HG03095 (cell line): ENCODE results near the gene BTN2A1.

Experiments
- ATAC-seq: cut with Tn5 transposase; IDR thresholded peaks from one replicate; pipeline ENCODE4 v1.9.1; 2021; ENCODE audit warnings: moderate library complexity; ENCODE audit not compliant: unreplicated experiment

The BTN2A1 gene

DNA sequence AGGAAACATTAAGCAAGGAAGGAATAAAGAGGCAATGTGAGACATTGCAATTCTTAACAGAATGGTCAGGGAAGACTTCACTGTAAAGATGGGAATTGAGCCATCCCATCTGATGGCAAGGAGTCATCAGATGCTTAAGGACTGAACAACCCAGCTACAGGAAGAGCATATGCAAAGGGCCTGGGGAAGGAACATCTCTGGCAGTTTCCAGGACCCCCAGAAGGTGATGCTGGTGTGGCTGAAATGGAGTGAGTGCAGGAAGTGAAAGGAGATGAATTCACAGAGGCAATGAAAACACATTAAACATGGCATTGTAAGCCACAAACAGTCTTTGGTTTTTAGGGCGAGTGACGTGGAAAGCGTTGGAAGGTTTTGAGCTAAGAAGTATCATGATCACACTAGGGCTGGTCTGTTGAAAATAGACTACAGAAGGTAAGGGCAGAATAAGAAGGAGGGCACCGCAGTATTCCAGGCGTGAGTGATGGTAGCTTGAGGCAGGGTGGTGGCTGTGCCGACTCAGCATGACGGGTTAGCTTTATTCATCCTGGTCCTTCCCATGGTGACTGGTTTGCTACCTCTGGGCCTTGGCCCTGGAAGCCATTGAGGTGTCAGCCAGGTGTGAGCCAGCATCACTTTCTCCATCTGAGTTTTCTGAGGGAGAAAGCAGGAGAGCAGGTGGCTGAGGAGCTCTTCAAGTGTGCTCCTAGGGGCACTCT, 6.8 kb downstream of the BTN2A1 start:
- ATAC-seq = no peak

- no peak for ATAC-seq
Observed at GRCh38 chr6:26465776-26466175, 8.0 kb downstream of the BTN2A1 start.

DNA sequence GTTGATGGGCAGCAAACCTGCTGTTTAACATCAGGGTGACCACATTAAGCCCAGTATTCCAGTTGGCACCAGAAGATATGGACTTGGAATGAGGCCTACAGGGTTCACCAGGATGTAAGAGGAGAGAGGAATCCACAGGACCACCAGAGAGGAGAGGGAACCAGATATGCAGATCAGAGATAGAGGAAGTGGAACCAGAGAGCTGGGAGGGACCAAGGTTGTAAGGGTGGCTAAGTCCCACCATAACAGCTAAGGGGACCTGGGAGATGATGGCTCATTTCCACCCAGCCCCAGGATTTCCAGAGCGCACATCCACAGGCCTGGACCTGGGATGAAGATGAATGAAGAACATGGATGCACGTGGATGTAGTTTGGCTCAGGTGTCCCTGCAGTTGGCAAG, 11.1 kb downstream of the BTN2A1 start:
- ATAC-seq = no peak

- no peak for ATAC-seq
Observed at GRCh38 chr6:26470643-26471042, 12.9 kb downstream of the BTN2A1 start.

GRCh38 chr6:26471970-26472369, 14.2 kb downstream of the BTN2A1 start:
- no peak for ATAC-seq

- no peak for ATAC-seq
Observed at GRCh38 chr6:26472549-26473290, 15.0 kb downstream of the BTN2A1 start.

GRCh38 chr6:26473429-26473757, 15.6 kb downstream of the BTN2A1 start:
- ATAC-seq = no peak

DNA sequence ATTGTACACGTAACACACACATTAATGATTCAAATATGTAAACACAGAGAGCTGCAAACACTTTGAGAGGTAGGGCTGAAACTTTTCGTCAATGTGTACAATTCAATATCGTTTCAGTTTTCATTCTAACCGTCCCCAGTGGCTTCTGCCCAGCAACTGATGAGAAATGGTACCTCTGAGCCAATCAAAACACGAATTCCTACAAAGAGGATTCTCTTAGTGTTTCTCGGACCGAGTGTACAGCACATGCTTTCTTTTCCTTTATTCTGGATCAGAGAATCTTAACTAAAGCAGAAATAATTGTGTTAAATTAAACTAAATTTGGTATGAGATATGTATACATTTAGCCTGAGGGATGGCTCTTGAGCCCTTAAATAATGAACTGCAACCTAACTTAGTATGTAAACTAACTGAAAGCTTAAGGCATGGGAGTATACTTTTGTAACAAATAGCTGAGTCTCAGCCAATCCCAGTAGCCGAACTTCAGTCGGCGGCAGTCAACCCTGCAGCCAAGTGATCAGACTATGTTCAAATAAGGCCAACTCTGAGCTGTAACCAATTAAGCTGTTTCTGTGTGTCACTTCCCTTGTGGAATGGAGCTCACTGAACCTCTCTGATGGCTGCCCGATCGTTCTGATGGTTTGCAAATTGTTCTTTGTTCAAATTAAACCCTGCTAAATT, 16.1 kb downstream of the BTN2A1 start:
- ATAC-seq = peak; percentile 88

GRCh38 chr6:26474439-26474881, 16.7 kb downstream of the BTN2A1 start:
- ATAC-seq = no peak

DNA sequence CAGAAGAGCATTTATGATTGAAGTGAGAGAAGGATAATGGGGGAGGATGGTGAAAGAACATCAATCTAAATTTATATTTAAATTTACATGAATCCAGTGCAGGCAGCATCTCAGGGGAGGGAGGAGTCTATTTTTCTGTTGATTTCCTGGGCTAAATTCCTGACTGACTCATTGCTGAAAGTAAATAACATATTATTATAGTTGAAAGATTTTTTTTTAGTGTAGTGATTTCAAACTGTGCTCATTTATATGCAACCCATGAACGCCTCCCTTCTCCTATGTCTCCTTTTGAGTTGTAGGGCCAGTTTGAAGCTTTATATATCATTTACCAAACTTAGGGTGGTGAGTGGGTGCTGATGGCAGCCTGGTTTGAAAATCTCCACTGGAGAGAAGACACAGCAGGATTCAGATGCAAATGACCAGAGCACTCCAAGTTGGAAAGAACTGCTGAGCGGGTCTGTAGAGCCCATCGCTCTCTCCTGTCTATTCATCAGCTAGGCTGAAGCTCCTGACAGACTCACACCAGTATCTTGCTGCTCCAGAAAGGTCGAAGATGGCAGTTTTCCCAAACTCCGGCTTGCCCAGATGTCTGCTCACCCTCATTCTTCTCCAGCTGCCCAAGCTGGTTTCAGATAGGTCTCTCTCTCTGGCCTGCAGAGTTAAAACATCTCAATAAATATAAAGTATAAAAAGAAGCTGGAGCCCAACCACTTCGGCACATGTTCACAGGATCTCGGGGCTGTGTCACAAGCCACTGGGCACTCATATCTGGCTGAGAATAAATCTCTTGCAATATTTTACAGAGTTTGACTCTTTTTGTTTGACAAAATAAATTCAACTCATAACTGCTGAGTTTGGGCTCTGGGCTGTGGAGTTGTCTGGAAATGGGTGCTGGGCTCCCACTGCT, 18.3 kb downstream of the BTN2A1 start:
- no peak for ATAC-seq

GRCh38 chr6:26476896-26477295, 19.1 kb downstream of the BTN2A1 start:
- ATAC-seq = no peak

DNA sequence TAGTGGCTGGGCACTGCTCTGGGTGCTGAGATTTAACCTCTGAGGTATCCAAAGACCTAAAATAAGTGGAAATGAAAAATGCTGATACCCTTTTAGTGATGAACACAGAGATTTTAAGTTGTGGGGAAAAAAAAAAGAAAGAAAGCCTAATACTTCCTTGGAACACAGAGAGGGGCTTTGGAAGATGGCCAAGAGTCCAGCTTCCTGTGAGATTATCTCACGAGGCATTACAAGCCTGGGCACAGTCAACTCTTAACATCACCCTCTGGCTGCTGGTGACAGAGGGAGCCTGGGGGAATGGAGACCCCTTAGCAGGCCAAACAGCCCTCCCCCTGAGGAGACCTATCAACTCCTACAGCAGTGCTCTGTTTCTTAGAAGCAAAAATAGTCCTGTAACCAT, 19.7 kb downstream of the BTN2A1 start:
- no peak for ATAC-seq

GRCh38 chr6:26478100-26478984, 20.6 kb downstream of the BTN2A1 start:
- no peak for ATAC-seq

GRCh38 chr6:26478985-26479278, 21.2 kb downstream of the BTN2A1 start:
- ATAC-seq = no peak

GRCh38 chr6:26482338-26482737, 24.6 kb downstream of the BTN2A1 start:
- no peak for ATAC-seq

GRCh38 chr6:26483727-26484126, 26.0 kb downstream of the BTN2A1 start:
- ATAC-seq = no peak

GRCh38 chr6:26484161-26484560, 26.4 kb downstream of the BTN2A1 start:
- no peak for ATAC-seq

- no peak for ATAC-seq
Observed at GRCh38 chr6:26485112-26485780, 27.5 kb downstream of the BTN2A1 start.

DNA sequence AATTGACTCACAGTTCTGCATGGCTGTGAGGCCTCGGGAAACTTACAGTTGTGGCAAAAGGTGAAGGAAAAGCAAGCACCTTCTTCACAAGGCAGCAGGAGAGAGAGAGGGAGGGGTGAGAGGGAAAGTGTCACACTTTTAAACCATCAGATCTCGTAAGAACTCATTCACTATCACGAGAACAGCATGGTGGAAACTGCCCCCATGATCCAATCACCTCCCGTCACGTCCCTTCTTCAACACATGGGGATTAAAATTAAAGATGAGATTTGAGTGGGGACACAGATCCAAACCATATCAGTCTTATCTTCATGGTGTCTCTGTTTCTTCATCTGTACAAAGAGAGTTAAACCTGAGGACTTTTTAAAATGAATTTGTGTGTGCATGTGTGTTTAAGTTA, 28.6 kb downstream of the BTN2A1 start:
- ATAC-seq = no peak

DNA sequence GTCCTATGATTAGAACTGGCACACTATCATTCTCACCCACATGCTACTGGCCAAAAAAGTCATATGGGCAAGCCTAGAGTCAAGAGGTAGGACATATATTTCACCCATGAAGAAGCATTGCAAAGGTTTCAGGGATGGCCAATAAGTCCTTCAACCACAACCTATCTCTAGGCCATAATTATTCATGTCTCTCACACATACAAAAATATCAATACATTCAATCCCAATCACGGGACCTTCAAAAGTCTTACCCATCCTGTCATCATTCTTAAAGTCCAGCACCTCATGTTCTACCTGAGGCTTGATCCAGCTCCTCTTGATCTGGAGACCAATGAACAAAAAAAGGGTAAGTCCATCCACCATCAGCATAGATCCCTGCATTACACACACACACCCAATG, 29.7 kb downstream of the BTN2A1 start:
- ATAC-seq = no peak
